K562 (cell line): Measurements from ENCODE around the gene EPDR1. TPM values are rescaled to one million over a fixed set of nuclear protein-coding genes. Genes with fewer than 3 reads are reported as not detected.
"Not testable (repeated sequence)": the region's sequence is repeated elsewhere in the genome, so short reads cannot be mapped to it uniquely, and the experiment has no call there.

ENCODE experiments used
- ATAC-seq: fragments of 200-7000 bp; cut with Tn5 transposase; 3 replicates; pipeline ENCODE4 v1.9.1; 2020; ENCODE audit warnings: moderate library complexity
- BruUV-seq: library from RNA; stranded (reverse); fragments of 400-500 nt; replicated peaks from 2 replicates; lab custom pipeline; 2021; lab: Mats Ljungman, UMichigan
- CTCF ChIA-PET: fragments of 300-600 bp; formaldehyde crosslinking; extraction: SDS; loops from one replicate; lab custom pipeline; 2021; ENCODE audit warnings: low intra/inter-chr PET ratio; lab: Yijun Ruan, JAX
- POLR2A ChIA-PET: fragments of 300-600, 350-650 bp; sonication (Branson Sonifier 250); formaldehyde crosslinking; extraction: SDS; loops from one replicate; lab custom pipeline; 2021; ENCODE audit warnings: antibody characterized with exemption, inconsistent platforms; lab: Yijun Ruan, JAX
- DNase-seq, 4 experiments: peaks; one replicate each; pipeline versions ENCODE4 v3.0.0 to v3.0.0-alpha.2; 2011 to 2018; ENCODE audit warnings: low spot score in 3 of 4, mixed read lengths in 3 of 4; ENCODE audit errors: extremely low read depth in 1 of 4
- FAIRE-seq: peaks from 2 replicates; lab custom pipeline; 2011; peaks lifted over from hg19 to GRCh38; lab: Jason Lieb, UNC
- H2AFZ ChIP-seq: 2 replicates; pipeline ENCODE4 v1.6.0; 2011; ENCODE audit warnings: low read depth, low read length, control low read depth, inconsistent platforms
- H3K27ac ChIP-seq: fragments of 200-600 bp; 3 replicates; pipeline ENCODE4 v1.8.0; 2011; ENCODE audit warnings: low read depth, mild to moderate bottlenecking, control low read depth, inconsistent platforms, low read length, moderate library complexity, mixed read lengths; ENCODE audit errors: extremely low read depth
- H3K27me3 ChIP-seq, 2 experiments: fragments of 300-600 bp in 1 of 2; 2 replicates in 1 of 2; 3 replicates in 1 of 2; pipeline versions ENCODE4 v1.6.0 to v1.8.0; 2011; ENCODE audit warnings: inconsistent platforms in 2 of 2, low read length in 2 of 2, mild to moderate bottlenecking in 1 of 2, mixed read lengths in 1 of 2, moderate library complexity in 1 of 2; ENCODE audit not compliant: control insufficient read depth in 2 of 2, insufficient read depth in 2 of 2
- H3K36me3 ChIP-seq: fragments of 300-600 bp; 3 replicates; pipeline ENCODE4 v1.8.0; 2011; ENCODE audit warnings: mild to moderate bottlenecking, low read length, inconsistent platforms; ENCODE audit not compliant: control insufficient read depth, insufficient read depth
- H3K4me1 ChIP-seq, 2 experiments: fragments of 200-600 bp in 1 of 2; replicated peaks in 1 of 2; 2 replicates in 1 of 2; 3 replicates in 1 of 2; pipeline versions ENCODE4 v1.5.1 to v1.8.0; 2011; ENCODE audit warnings: inconsistent platforms in 2 of 2, low read length in 2 of 2, mild to moderate bottlenecking in 1 of 2, mixed read lengths in 1 of 2, moderate library complexity in 1 of 2; ENCODE audit not compliant: control insufficient read depth in 2 of 2, insufficient read depth in 2 of 2
- H3K4me2 ChIP-seq: 2 replicates; pipeline ENCODE4 v1.6.1; 2011; ENCODE audit warnings: low read length, control low read depth, inconsistent platforms, mixed read lengths; ENCODE audit not compliant: insufficient read depth
- H3K4me3 ChIP-seq: fragments of 200-600 bp; sonication (generic), shearing (Covaris generic); 2 replicates; pipeline ENCODE4 v1.5.1; 2016; ENCODE audit warnings: control low read depth, inconsistent platforms
- H3K79me2 ChIP-seq: fragments of 200-600 bp; 3 replicates; pipeline ENCODE4 v1.8.0; 2011; ENCODE audit warnings: low read length, inconsistent platforms; ENCODE audit not compliant: control insufficient read depth, insufficient read depth
- H3K9ac ChIP-seq, 2 experiments: 2 replicates each; pipeline versions ENCODE4 v1.6.0 to v1.6.1; 2011; ENCODE audit warnings: low read depth in 2 of 2, low read length in 2 of 2, control low read depth in 1 of 2, inconsistent platforms in 1 of 2, mild to moderate bottlenecking in 1 of 2, mixed read lengths in 1 of 2; ENCODE audit not compliant: insufficient read depth in 1 of 2
- H3K9me1 ChIP-seq: one replicate; pipeline ENCODE4 v1.6.0; 2011; ENCODE audit warnings: inconsistent platforms, mild to moderate bottlenecking, low read length, moderate library complexity; ENCODE audit not compliant: control insufficient read depth, insufficient read depth
- H3K9me3 ChIP-seq: replicated peaks from 2 replicates; pipeline ENCODE4 v1.5.1; 2011; ENCODE audit warnings: low read depth, low read length, inconsistent platforms; ENCODE audit not compliant: control insufficient read depth, insufficient read depth
- H4K20me1 ChIP-seq: replicated peaks from 2 replicates; pipeline ENCODE4 v1.6.1; 2011; ENCODE audit warnings: low read length, inconsistent platforms, mixed read lengths; ENCODE audit not compliant: control insufficient read depth, insufficient read depth
- ASH1L ChIP-seq: fragments of 450-650 bp; IDR thresholded peaks from 2 replicates; pipeline ENCODE4 v1.6.1; 2018; ENCODE audit warnings: borderline replicate concordance, mild to moderate bottlenecking, low read depth; ENCODE audit not compliant: partially characterized antibody
- BCOR ChIP-seq: fragments of 450-650 bp; IDR thresholded peaks from 2 replicates; pipeline ENCODE4 v1.6.1; 2016
- COPS2 ChIP-seq: fragments of 450-650 bp; conservative IDR thresholded peaks from 2 replicates; pipeline ENCODE4 v1.6.1; 2016; ENCODE audit warnings: mild to moderate bottlenecking, moderate library complexity
- ETS2 ChIP-seq: IDR thresholded peaks from 2 replicates; pipeline ENCODE4 v1.6.1; 2016; ENCODE audit warnings: borderline replicate concordance, missing genetic modification characterization, mild to moderate bottlenecking, moderate library complexity, missing compliant biosample characterization; ENCODE audit not compliant: poor library complexity, severe bottlenecking
- NCOA6 ChIP-seq: fragments of 450-650 bp; IDR thresholded peaks from 2 replicates; pipeline ENCODE4 v1.6.1; 2017; ENCODE audit warnings: mild to moderate bottlenecking
- PKNOX1 ChIP-seq: fragments of 450-650 bp; IDR thresholded peaks from 2 replicates; pipeline ENCODE4 v1.6.1; 2016
- SIN3A ChIP-seq, 2 experiments: fragments of 150-350 bp in 1 of 2; IDR thresholded peaks; 2 replicates each; pipeline ENCODE4 v1.6.1; 2011 to 2016; ENCODE audit warnings: borderline replicate concordance in 2 of 2, low read depth in 2 of 2, low read length in 2 of 2, mild to moderate bottlenecking in 2 of 2, moderate library complexity in 2 of 2; ENCODE audit not compliant: control insufficient read depth in 1 of 2
- TARDBP ChIP-seq: fragments of 450-650 bp; IDR thresholded peaks from 2 replicates; pipeline ENCODE4 v1.6.1; 2016
- USF2 ChIP-seq: sonication (generic); formaldehyde crosslinking; IDR thresholded peaks from 2 replicates; pipeline ENCODE4 v1.5.0; 2020; ENCODE audit warnings: missing genetic modification reagents
- ZBED1 ChIP-seq: IDR thresholded peaks from 2 replicates; pipeline ENCODE4 v1.6.1; 2014
- ZNF146 ChIP-seq: IDR thresholded peaks from one replicate; pipeline ENCODE4 v1.6.1; 2018; ENCODE audit warnings: missing compliant biosample characterization; ENCODE audit not compliant: unreplicated experiment
- ZNF408 ChIP-seq: fragments of 250-450 bp; sonication (Bioruptor Pico); IDR thresholded peaks from 2 replicates; pipeline ENCODE4 v1.4.0; 2020; ENCODE audit warnings: low read depth, mild to moderate bottlenecking, moderate library complexity
- ZNF449 ChIP-seq: fragments of 250-450 bp; sonication (Bioruptor Pico); IDR thresholded peaks from 2 replicates; pipeline ENCODE4 v1.8.0; 2022; ENCODE audit warnings: moderate library complexity, mild to moderate bottlenecking, inconsistent platforms
- WGBS: fragments of 100-300 bp; shearing (Covaris generic); methylation state at CpG from one replicate; pipeline ENCODE4 v1.1.6; 2016; ENCODE audit warnings: low coverage, mixed read lengths; ENCODE audit not compliant: insufficient coverage; ENCODE audit errors: missing lambda C conversion rate; 5-methylcytosine and 5-hydroxymethylcytosine counted together
- in situ Hi-C: fragments of 300-500 bp; cut with MboI; formaldehyde crosslinking; loops from 4 replicates; pipeline ENCODE4 v1.15.0; 2018; ENCODE audit warnings: inconsistent platforms, mixed read lengths
- intact Hi-C: fragments of 100-400 bp; cut with micrococcal nuclease; formaldehyde crosslinking; loops from 2 replicates; pipeline ENCODE4 v1.14.2; 2022
- polyA plus RNA-seq, 8 experiments: library from polyadenylated mRNA; depleted of rRNA in 4 of 8; stranded (reverse) in 5 of 8; unstranded in 3 of 8; fragments of >200 nt; fragmentation: Nextera tagmentation in 2 of 8; fragmentation: Illumina TruSeq in 1 of 8; extraction: Ambion mirVana in 2 of 8; extraction: Trizol in 1 of 8; gene quantifications; 2 replicates each; pipeline versions ENCODE4 v1.2.1 to v1.2.3, GENCODE V29; 2011 to 2014; ENCODE audit warnings: inconsistent platforms in 1 of 8, missing spikeins in 1 of 8
- total RNA-seq, 7 experiments: library from RNA; depleted of rRNA in 6 of 7; stranded (reverse); fragments of >200 nt in 6 of 7; fragmentation: Illumina TruSeq in 2 of 7; extraction: Trizol in 2 of 7; gene quantifications; 2 replicates each; pipeline versions ENCODE4 v1.2.1 to v1.2.3, GENCODE V29; 2011 to 2021; ENCODE audit warnings: low replicate concordance in 1 of 7

The EPDR1 gene
- total and polyA plus RNA-seq, 9 of the 15 experiments (the other 6 are each of a cell fraction or from before 2014, with no cell fraction given): 0.01 to 0.11 TPM; not detected in 7

- POLR2A ChIA-PET: not testable (repeated sequence)
These were observed 33.8 kb downstream of the EPDR1 start for GRCh38 chr7:37954217-37954616.

GRCh38 chr7:37956791-37957190 is 36.4 kb downstream of the EPDR1 start:
- BruUV-seq: no TSS peak
- ATAC-seq: no peak
- no peak for TF ChIP-seq ASH1L
- TF ChIP-seq TARDBP: no peak
- TF ChIP-seq COPS2: no peak
- TF ChIP-seq PKNOX1: no peak
- TF ChIP-seq NCOA6: no peak
- TF ChIP-seq ZNF408 (CRISPR knock-in tag): no peak
- no peak for TF ChIP-seq ZBED1
- TF ChIP-seq BCOR: no peak
- no peak for TF ChIP-seq USF2 (CRISPR knock-in tag)
- TF ChIP-seq ZNF449: no peak
- TF ChIP-seq ETS2 (tag): no peak
- no peak for TF ChIP-seq SIN3A (IDR thresholded peaks at IDR 0.05; ENCODE audit: borderline replicate concordance in 2 of 2, control insufficient read depth in 1 of 2, low read depth in 2 of 2, low read length in 2 of 2)

More at GRCh38 chr7:37954217-37954616, 33.8 kb downstream of the EPDR1 start:
- H3K9ac ChIP-seq, H3K36me3 ChIP-seq, ATAC-seq, DNase-seq, H3K9me1 ChIP-seq, H3K79me2 ChIP-seq, in situ Hi-C loops, H3K27me3 ChIP-seq, intact Hi-C loops, CTCF ChIA-PET, BruUV-seq, H2AFZ ChIP-seq, H3K4me2 ChIP-seq, FAIRE-seq, H3K4me1 ChIP-seq, H3K27ac ChIP-seq, H3K4me3 ChIP-seq, H4K20me1 ChIP-seq, H3K9me3 ChIP-seq: not testable (repeated sequence)
- WGBS: 40% methylated on average over 1 of the region's 1 CpG
- peak; percentile 57 for TF ChIP-seq ZNF146 (CRISPR knock-in tag)

More at GRCh38 chr7:37956791-37957190, 36.4 kb downstream of the EPDR1 start:
- intact Hi-C loops: no loop called here
- Histone ChIP-seq H3K79me2 (no peaks in the 10 kb centered on the region), H3K9ac (no peak overlapping the region), H3K4me1 (no peaks in the 10 kb centered on the region; a peak in 1 of 5 replicates), H3K36me3 (no peaks in the 10 kb centered on the region), H3K27ac (no peak overlapping the region), H3K4me3 (no peak overlapping the region), H4K20me1 (no peaks in the 10 kb centered on the region), H3K9me1 (no peaks in the 10 kb centered on the region), H2AFZ (no peak overlapping the region), H3K4me2 (no peak overlapping the region), H3K27me3 (no peaks in the 10 kb centered on the region), H3K9me3 (no peaks in the 10 kb centered on the region)
- DNase-seq (no peak), FAIRE-seq (no peak)
- in situ Hi-C loops: no loop called here
- CTCF ChIA-PET: no interaction called here
- POLR2A ChIA-PET: interaction anchor here (1.2 kb wide), 1 partner anchor 9 kb away, joined by 3 read pairs; no protein-coding TSS in a partner anchor
